Right cardiac atrium (tissue), 5 donors: Measurements from ENCODE around the gene ZMAT1. TPM values are rescaled to one million over a fixed set of nuclear protein-coding genes. Genes with fewer than 3 reads are reported as not detected.

ENCODE experiments used
- ATAC-seq, 2 donors: fragments of 200-7000 bp; cut with Tn5 transposase; one replicate each; pipeline versions ENCODE4 v1.8.0 to v1.9.1; 2020; ENCODE audit warnings: moderate library complexity in 2 of 2, mild to moderate bottlenecking in 1 of 2
- DNase-seq, 3 donors: peaks; one replicate each; pipeline ENCODE4 v3.0.0-alpha.2; 2020
- H3K27ac ChIP-seq: one replicate; pipeline ENCODE4 v1.5.1; 2013; ENCODE audit warnings: mild to moderate bottlenecking, low read length, control low read depth, moderate library complexity
- H3K27me3 ChIP-seq: one replicate; pipeline ENCODE4 v1.6.1; 2013; ENCODE audit not compliant: control insufficient read depth, insufficient read depth
- H3K4me1 ChIP-seq: one replicate; pipeline ENCODE4 v1.6.1; 2013; ENCODE audit warnings: low read length; ENCODE audit not compliant: control insufficient read depth, insufficient read depth
- H3K4me3 ChIP-seq: one replicate; pipeline ENCODE4 v1.5.1; 2013; ENCODE audit warnings: low read length, control low read depth
- H3K9me3 ChIP-seq: one replicate; pipeline ENCODE4 v1.6.1; 2013; ENCODE audit warnings: low read length; ENCODE audit not compliant: control insufficient read depth
- WGBS: extraction: QIAGEN DNeasy Blood & Tissue Kit; methylation state at CpG from one replicate; pipeline ENCODE4 v1.1.7; 2013; 5-methylcytosine and 5-hydroxymethylcytosine counted together
- intact Hi-C, 4 donors: fragments of 100-400 bp; cut with DNase I; formaldehyde crosslinking; loops; one replicate each; pipeline versions ENCODE4 v1.11.0 to v1.14.0; 2022 to 2023
- polyA plus RNA-seq: library from polyadenylated mRNA; stranded (reverse); fragments of 200-250 nt; gene quantifications from one replicate; pipeline ENCODE4 v1.2.3, GENCODE V29; 2013
- total RNA-seq, 4 donors: library from RNA; stranded (reverse); fragmentation: NEBNext Ultra II Directional; extraction: Animal tissue kit (Norgen Biotek cat#: 25700); gene quantifications; one replicate each; pipeline ENCODE4 v1.2.1, GENCODE V29; 2021
- donor health status: healthy with polysubstance abuse.
- donor health status: DM: no; HTN: yes; CAD: no.
- donor health status: DM: no; HTN: no; CAD: no.
- donor health status: DM: no; HTN: yes; CAD: no; lungs with severe emphysema.
- donor health status: DM: yes; HTN: yes; CAD: no.

Gene ZMAT1
- total and polyA plus RNA-seq, 5 donors = 4.9 to 9.6 (median 5.9) TPM

DNA sequence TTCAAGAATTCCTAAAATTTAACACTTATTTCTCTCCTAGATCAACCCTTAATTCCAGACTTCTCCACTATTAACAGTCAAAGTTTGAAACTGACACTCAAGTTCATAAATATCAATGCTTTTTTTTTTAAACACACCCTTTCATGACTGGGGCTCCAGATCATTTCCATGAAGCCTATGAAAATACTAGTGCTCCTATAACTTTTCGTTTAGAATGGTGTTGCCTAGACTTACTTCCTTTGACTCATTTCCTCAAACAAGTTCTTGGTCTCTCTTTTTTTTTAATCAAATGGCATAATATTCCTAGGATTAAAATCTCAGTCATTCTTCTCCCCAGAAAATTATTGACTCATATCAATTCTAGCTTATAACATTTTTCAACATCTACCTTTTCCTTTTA lies 13.1 kb downstream of the ZMAT1 start:
- Histone ChIP-seq H3K4me1 (no peaks in the 10 kb centered on the region), H3K9me3 (no peaks in the 10 kb centered on the region), H3K27ac (no peak overlapping the region), H3K4me3 (no peak overlapping the region), H3K27me3 (no peaks in the 10 kb centered on the region)
- no peak for DNase-seq
- 53% methylated on average over 1 of the region's 1 CpG for WGBS
- ATAC-seq = no peak
- intact Hi-C loops = no loop called here

DNA sequence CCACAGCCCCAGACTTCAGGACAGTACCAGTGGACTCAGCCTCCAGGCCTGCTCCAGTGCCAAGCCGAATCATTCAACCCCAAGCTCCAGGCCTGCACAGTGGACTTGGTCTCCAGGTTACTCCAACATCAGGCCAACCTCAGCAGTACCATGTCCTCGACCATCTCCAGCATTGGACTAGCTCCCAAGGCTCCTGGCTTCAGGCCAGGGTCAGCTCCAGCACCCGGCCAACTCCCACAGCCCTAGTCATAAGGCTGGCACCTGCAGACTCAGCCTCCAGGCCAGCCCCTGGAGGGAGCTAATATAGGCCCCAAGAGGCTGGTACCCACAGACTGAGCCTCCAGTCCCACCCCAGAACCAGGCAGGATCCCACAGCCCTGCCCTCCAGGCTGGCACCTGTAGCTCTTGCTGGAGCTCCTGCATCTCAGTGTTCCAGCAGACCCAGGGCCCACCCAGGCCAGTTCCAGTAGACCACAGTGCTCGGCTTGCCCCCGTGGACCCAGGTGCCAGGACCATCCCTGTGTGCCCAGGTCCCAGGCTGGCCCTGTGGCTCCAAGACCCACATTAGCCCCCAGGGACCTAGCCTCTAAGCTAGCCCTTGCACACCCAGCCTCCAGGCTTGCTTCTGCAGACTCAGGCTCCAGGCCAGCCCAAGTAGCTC lies 25.6 kb downstream of the ZMAT1 start:
- ATAC-seq (no peak), DNase-seq (peak in 1 of 3 donors; percentile 6)
- Histone ChIP-seq H3K27ac (no peak overlapping the region), H3K9me3 (no peaks in the 10 kb centered on the region), H3K27me3 (no peaks in the 10 kb centered on the region), H3K4me1 (no peaks in the 10 kb centered on the region), H3K4me3 (no peak overlapping the region)
- 85% methylated on average over 5 of the region's 5 CpGs for WGBS
- intact Hi-C loops = no loop called here

DNA sequence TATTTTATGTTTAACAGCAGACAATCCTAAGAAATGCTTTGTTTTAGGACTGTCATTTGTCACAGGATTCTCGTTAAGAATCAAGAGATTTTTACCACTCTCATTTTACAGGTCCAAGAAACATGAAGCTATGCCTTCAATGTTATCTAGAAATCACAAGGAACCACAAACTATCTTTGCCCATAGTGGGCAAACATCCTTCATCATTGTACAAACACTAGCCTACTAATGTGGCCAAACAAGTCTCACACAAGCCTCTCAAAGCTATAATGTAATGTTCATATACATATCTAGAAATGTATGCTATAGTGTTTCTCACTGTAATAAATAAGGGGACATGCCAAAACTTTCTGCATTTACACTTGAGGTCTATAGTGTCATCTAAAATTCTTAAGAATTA lies 26.8 kb downstream of the ZMAT1 start:
- Histone ChIP-seq H3K9me3 (no peaks in the 10 kb centered on the region), H3K27ac (no peak overlapping the region), H3K27me3 (no peaks in the 10 kb centered on the region), H3K4me1 (no peaks in the 10 kb centered on the region), H3K4me3 (no peak overlapping the region)
- no peak for DNase-seq
- WGBS = 100% methylated on average over 1 of the region's 1 CpG
- intact Hi-C loops = no loop called here
- no peak for ATAC-seq

Other genes with a start within 250 kb of the ZMAT1 start
- gene TCEAL2, start 193.7 kb upstream of the ZMAT1 start, total RNA-seq = 10 to 100 TPM in 3 of 4 donors, 1 to 10 TPM in 1; 3.1 to 20.6 (median 19.4) TPM
- 7.6 TPM for gene TCEAL2, start 193.7 kb upstream of the ZMAT1 start, polyA plus RNA-seq
- not detected for gene TCEAL6, start 210.5 kb upstream of the ZMAT1 start, total RNA-seq
- not detected for gene TCEAL6, start 210.5 kb upstream of the ZMAT1 start, polyA plus RNA-seq
- 1 to 10 TPM; 1.2 to 4.7 (median 3.4) TPM for gene BEX5, start 223.9 kb upstream of the ZMAT1 start, total RNA-seq
- gene BEX5, start 223.9 kb upstream of the ZMAT1 start, polyA plus RNA-seq = 2.4 TPM